Lower leg skin (tissue), 3 donors: Measurements from ENCODE around the gene GRIA2.

Experiments used
- POLR2A ChIP-seq, 2 donors: fragments of 450-650 bp; IDR thresholded peaks; one replicate each; pipeline ENCODE4 v1.6.1; 2016 to 2017; ENCODE audit warnings: antibody characterized with exemption in 2 of 2, mild to moderate bottlenecking in 1 of 2, moderate library complexity in 1 of 2
- TF ChIP-seq, protein P1 (sequence below), 3 donors: fragments of 450-650 bp; IDR thresholded peaks; one replicate each; pipeline ENCODE4 v1.5.1; 2016; ENCODE audit warnings: antibody characterized with exemption in 3 of 3, mild to moderate bottlenecking in 3 of 3, moderate library complexity in 2 of 3

DNA sequence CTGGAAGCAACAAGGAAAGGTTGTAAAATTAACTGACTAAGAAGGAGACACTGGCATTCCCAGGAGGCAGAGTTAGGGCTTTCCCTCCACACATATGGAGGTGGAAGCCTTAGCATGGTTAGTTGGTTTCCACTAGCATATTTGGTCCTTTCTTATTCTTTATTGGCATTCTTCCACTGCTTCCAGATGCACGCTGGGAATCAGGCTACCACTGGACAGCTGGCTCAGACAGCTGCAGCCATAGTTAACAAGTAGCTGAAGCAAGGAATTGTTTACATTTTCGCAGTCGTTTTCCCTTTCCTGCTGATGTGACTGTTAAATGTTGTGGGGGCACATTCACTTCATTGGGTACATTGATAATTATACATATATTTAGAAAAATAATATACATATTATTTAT is 169.2 kb downstream of the GRIA2 start:
- TF ChIP-seq, protein P1, sequence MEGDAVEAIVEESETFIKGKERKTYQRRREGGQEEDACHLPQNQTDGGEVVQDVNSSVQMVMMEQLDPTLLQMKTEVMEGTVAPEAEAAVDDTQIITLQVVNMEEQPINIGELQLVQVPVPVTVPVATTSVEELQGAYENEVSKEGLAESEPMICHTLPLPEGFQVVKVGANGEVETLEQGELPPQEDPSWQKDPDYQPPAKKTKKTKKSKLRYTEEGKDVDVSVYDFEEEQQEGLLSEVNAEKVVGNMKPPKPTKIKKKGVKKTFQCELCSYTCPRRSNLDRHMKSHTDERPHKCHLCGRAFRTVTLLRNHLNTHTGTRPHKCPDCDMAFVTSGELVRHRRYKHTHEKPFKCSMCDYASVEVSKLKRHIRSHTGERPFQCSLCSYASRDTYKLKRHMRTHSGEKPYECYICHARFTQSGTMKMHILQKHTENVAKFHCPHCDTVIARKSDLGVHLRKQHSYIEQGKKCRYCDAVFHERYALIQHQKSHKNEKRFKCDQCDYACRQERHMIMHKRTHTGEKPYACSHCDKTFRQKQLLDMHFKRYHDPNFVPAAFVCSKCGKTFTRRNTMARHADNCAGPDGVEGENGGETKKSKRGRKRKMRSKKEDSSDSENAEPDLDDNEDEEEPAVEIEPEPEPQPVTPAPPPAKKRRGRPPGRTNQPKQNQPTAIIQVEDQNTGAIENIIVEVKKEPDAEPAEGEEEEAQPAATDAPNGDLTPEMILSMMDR (IDR thresholded peaks at IDR 0.05), result no peak
- no peak for TF ChIP-seq POLR2A (IDR thresholded peaks at IDR 0.05)
